DOHH2 (cell line): Measurements from ENCODE around the gene TRIM9.

Experiments used
- H3F3A ChIP-seq: fragments of 200-600 bp; sonication (generic), shearing (Covaris generic); 2 replicates; pipeline ENCODE4 v1.6.0; 2016; ENCODE audit warnings: antibody characterized with exemption, mild to moderate bottlenecking; ENCODE audit not compliant: control insufficient read depth, insufficient read depth
- H3K27ac ChIP-seq: fragments of 200-600 bp; sonication (generic); 2 replicates; pipeline ENCODE4 v1.5.1; 2014; ENCODE audit warnings: low read depth, mild to moderate bottlenecking, low read length, moderate library complexity
- H3K27me3 ChIP-seq: fragments of 200-600 bp; sonication (generic); 2 replicates; pipeline ENCODE4 v1.6.1; 2014; ENCODE audit warnings: mild to moderate bottlenecking, low read length, mixed read lengths; ENCODE audit not compliant: control insufficient read depth
- H3K36me3 ChIP-seq: fragments of 200-600 bp; sonication (generic); 2 replicates; pipeline ENCODE4 v1.6.1; 2014; ENCODE audit warnings: mild to moderate bottlenecking, low read length, moderate library complexity, mixed read lengths; ENCODE audit not compliant: control insufficient read depth
- H3K4me1 ChIP-seq: fragments of 200-600 bp; sonication (generic); 2 replicates; pipeline ENCODE4 v1.6.1; 2014; ENCODE audit warnings: mild to moderate bottlenecking, low read length, mixed read lengths; ENCODE audit not compliant: control insufficient read depth
- H3K4me2 ChIP-seq: fragments of 200-600 bp; sonication (generic); 2 replicates; pipeline ENCODE4 v1.6.0; 2014; ENCODE audit warnings: mild to moderate bottlenecking, low read length, moderate library complexity
- H3K4me3 ChIP-seq: fragments of 200-600 bp; sonication (generic); 2 replicates; pipeline ENCODE4 v1.5.1; 2014; ENCODE audit warnings: mild to moderate bottlenecking, low read length, mixed read lengths
- H3K79me2 ChIP-seq: fragments of 200-600 bp; sonication (generic); 2 replicates; pipeline ENCODE4 v1.6.1; 2014; ENCODE audit warnings: mild to moderate bottlenecking, low read length, mixed read lengths; ENCODE audit not compliant: control insufficient read depth
- H3K9me2 ChIP-seq: fragments of 200-600 bp; sonication (generic); replicated peaks from 2 replicates; pipeline ENCODE4 v1.6.1; 2014; ENCODE audit warnings: mild to moderate bottlenecking, low read length, mixed read lengths; ENCODE audit not compliant: control insufficient read depth
- H3K9me3 ChIP-seq: fragments of 200-600 bp; sonication (generic); 2 replicates; pipeline ENCODE4 v1.6.1; 2014; ENCODE audit warnings: antibody characterized with exemption, low read length, mixed read lengths; ENCODE audit not compliant: control insufficient read depth, insufficient read depth
- H4K20me1 ChIP-seq: fragments of 200-600 bp; sonication (generic); 2 replicates; pipeline ENCODE4 v1.6.0; 2014; ENCODE audit warnings: low read depth, mild to moderate bottlenecking, antibody characterized with exemption, low read length, moderate library complexity; ENCODE audit not compliant: control insufficient read depth, insufficient read depth
- EZH2phosphoT487 ChIP-seq: fragments of 200-600 bp; sonication (generic); IDR thresholded peaks from 2 replicates; pipeline ENCODE4 v1.6.1; 2017; ENCODE audit warnings: borderline replicate concordance, mild to moderate bottlenecking, antibody characterized with exemption, low read length, moderate library complexity, mixed read lengths
- TF ChIP-seq, protein P1 (sequence below): fragments of 200-600 bp; sonication (generic); IDR thresholded peaks from one replicate; pipeline ENCODE4 v1.5.1; 2014; ENCODE audit warnings: antibody characterized with exemption, mild to moderate bottlenecking, low read depth, low read length; ENCODE audit not compliant: poor library complexity, severe bottlenecking

Gene TRIM9

DNA sequence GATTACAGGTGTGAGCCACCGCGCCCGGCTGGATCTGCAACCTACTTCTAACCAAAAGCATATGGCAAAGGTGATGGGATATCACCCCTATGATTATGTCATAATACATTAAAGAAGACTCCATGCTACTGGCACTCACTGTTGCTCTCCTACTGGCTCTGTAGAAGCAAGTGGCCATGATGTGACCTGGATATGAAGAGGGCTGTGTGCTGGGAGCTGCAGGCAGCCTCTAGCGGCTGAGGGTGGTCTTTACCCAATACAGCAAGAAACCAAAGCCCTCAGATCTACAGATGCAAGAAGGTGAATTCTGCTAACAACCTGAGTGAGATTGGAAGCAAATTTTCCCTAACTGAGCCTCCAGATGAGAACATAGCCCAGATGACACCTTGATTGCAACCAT lies 34.2 kb upstream of the TRIM9 start:
- Histone ChIP-seq H3K36me3 (no peaks in the 10 kb centered on the region), H3K4me1 (no peaks in the 10 kb centered on the region), H3F3A (no peaks in the 10 kb centered on the region), H3K4me2 (no peak overlapping the region), H4K20me1 (no peaks in the 10 kb centered on the region), H3K4me3 (no peak overlapping the region), H3K9me3 (no peaks in the 10 kb centered on the region), H3K27ac (no peak overlapping the region), H3K9me2 (no peaks in the 10 kb centered on the region; the same call in 1 of the 2 replicates), H3K79me2 (no peaks in the 10 kb centered on the region), H3K27me3 (no peaks in the 10 kb centered on the region)
- no peak for TF ChIP-seq EZH2phosphoT487
- TF ChIP-seq, protein P1, sequence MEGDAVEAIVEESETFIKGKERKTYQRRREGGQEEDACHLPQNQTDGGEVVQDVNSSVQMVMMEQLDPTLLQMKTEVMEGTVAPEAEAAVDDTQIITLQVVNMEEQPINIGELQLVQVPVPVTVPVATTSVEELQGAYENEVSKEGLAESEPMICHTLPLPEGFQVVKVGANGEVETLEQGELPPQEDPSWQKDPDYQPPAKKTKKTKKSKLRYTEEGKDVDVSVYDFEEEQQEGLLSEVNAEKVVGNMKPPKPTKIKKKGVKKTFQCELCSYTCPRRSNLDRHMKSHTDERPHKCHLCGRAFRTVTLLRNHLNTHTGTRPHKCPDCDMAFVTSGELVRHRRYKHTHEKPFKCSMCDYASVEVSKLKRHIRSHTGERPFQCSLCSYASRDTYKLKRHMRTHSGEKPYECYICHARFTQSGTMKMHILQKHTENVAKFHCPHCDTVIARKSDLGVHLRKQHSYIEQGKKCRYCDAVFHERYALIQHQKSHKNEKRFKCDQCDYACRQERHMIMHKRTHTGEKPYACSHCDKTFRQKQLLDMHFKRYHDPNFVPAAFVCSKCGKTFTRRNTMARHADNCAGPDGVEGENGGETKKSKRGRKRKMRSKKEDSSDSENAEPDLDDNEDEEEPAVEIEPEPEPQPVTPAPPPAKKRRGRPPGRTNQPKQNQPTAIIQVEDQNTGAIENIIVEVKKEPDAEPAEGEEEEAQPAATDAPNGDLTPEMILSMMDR: no peak

DNA sequence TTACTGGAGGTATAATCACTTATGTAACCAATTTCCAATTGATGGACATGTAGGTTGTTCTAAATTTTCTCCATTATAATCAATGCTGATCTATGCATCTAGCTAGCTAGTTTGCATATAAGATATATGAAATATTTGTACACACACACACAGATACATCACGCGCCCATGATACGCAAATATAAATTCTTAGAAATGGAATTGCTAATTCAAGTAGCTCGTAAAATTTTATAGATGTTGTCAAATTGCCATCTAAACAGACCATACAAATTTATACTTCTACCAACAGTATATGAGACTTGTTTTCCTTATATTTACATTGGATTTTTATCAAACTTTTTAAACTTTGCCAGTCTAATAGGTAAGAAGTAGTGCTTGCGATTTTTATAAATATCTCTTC lies 29.1 kb upstream of the TRIM9 start:
- Histone ChIP-seq H3F3A (no peaks in the 10 kb centered on the region), H3K79me2 (no peaks in the 10 kb centered on the region), H3K36me3 (no peaks in the 10 kb centered on the region), H3K4me1 (peaks cover 26% of the 10 kb centered on the region), H3K4me3 (no peak overlapping the region), H3K9me2 (no peaks in the 10 kb centered on the region), H3K27me3 (no peaks in the 10 kb centered on the region), H3K9me3 (no peaks in the 10 kb centered on the region), H3K27ac (no peak overlapping the region), H3K4me2 (no peak overlapping the region), H4K20me1 (no peaks in the 10 kb centered on the region)
- TF ChIP-seq EZH2phosphoT487: no peak
- TF ChIP-seq, protein P1: no peak

DNA sequence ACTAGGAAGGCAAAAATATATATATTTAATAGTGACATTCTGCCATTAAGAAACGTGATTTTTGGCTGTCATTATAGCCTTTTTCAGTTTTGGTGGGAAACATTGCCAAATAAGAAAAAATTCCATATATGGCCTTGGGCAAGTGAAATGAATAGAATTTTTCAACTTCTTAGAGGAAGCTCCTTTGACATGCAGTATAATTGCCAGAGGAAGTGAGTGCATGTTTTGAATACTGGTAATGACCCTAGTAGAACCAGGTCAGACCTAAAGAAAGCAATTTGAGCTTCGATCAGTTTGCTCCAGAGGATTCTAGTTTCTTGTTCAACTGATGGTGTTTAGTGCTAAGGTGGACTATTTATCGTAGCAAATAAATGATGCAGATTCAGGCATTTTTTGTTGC lies 26.2 kb upstream of the TRIM9 start:
- no peaks in the 10 kb centered on the region for H3K27me3 ChIP-seq
- H3K79me2 ChIP-seq: no peaks in the 10 kb centered on the region
- no peak overlapping the region for H3K4me2 ChIP-seq
- peaks cover 50% of the 10 kb centered on the region for H3K4me1 ChIP-seq
- H3K36me3 ChIP-seq: no peaks in the 10 kb centered on the region
- no peaks in the 10 kb centered on the region for H3K9me2 ChIP-seq
- no peak overlapping the region for H3K4me3 ChIP-seq
- H3K9me3 ChIP-seq: no peaks in the 10 kb centered on the region
- no peak for TF ChIP-seq EZH2phosphoT487
- TF ChIP-seq, protein P1: no peak
- H3F3A ChIP-seq: peaks cover 2% of the 10 kb centered on the region; the same call in 1 of the 2 replicates
- H4K20me1 ChIP-seq: no peaks in the 10 kb centered on the region
- no peak overlapping the region for H3K27ac ChIP-seq
